Measurements from ENCODE around the gene KLK8.

The KLK8 gene

GRCh38 chr19:51030631-51031030 lies 29.2 kb upstream of the KLK8 start:
- Histone ChIP-seq H3K36me3 (ENCODE audit: insufficient read depth, low read length) (no peaks in the 10 kb centered on the region), H3K79me2 (ENCODE audit: insufficient read depth, low read length) (no peaks in the 10 kb centered on the region), H3K9me2 (ENCODE audit: low read depth, low read length) (no peaks in the 10 kb centered on the region), H3K4me2 (ENCODE audit: low read length) (no peak overlapping the region), H3K9me3 (ENCODE audit: low read length) (no peaks in the 10 kb centered on the region), H3K4me1 (ENCODE audit: insufficient read depth, low read length, severe bottlenecking) (no peaks in the 10 kb centered on the region), H3K27me3 (ENCODE audit: insufficient read depth, low read length) (no peaks in the 10 kb centered on the region; the same call in 1 of the 2 replicates), H4K20me1 (ENCODE audit: insufficient read depth, low read length) (no peaks in the 10 kb centered on the region), H3F3A (ENCODE audit: insufficient read depth, low read length) (no peaks in the 10 kb centered on the region), H3K9ac (ENCODE audit: low read length) (no peak overlapping the region), H3K27ac (ENCODE audit: low read depth, low read length, poor library complexity, severe bottlenecking) (no peak overlapping the region), H2AFZ (ENCODE audit: low read length) (no peak overlapping the region), H3K4me3 (ENCODE audit: low read depth, low read length, poor library complexity, severe bottlenecking) (no peak overlapping the region)
- TF ChIP-seq EZH2 (IDR thresholded peaks at IDR 0.05; ENCODE audit: borderline replicate concordance, low read length) (no peak), CTCF (IDR thresholded peaks at IDR 0.05; ENCODE audit: low read length) (no peak)

- no peaks in the 10 kb centered on the region for H3F3A ChIP-seq (ENCODE audit: insufficient read depth, low read length)
Observed at GRCh38 chr19:51029718-51030117, 28.3 kb upstream of the KLK8 start.

GRCh38 chr19:51027873-51028272 lies 26.5 kb upstream of the KLK8 start:
- Histone ChIP-seq H3K27ac (ENCODE audit: low read depth, low read length, poor library complexity, severe bottlenecking) (no peak overlapping the region), H3K27me3 (ENCODE audit: insufficient read depth, low read length) (no peaks in the 10 kb centered on the region; the same call in 1 of the 2 replicates), H3K9ac (ENCODE audit: low read length) (no peak overlapping the region), H3K79me2 (ENCODE audit: insufficient read depth, low read length) (no peaks in the 10 kb centered on the region), H2AFZ (ENCODE audit: low read length) (no peak overlapping the region), H3K4me3 (ENCODE audit: low read depth, low read length, poor library complexity, severe bottlenecking) (no peak overlapping the region), H3F3A (ENCODE audit: insufficient read depth, low read length) (no peaks in the 10 kb centered on the region), H3K4me2 (ENCODE audit: low read length) (no peak overlapping the region), H3K9me3 (ENCODE audit: low read length) (no peaks in the 10 kb centered on the region), H4K20me1 (ENCODE audit: insufficient read depth, low read length) (no peaks in the 10 kb centered on the region), H3K4me1 (ENCODE audit: insufficient read depth, low read length, severe bottlenecking) (no peaks in the 10 kb centered on the region), H3K9me2 (ENCODE audit: low read depth, low read length) (no peaks in the 10 kb centered on the region), H3K36me3 (ENCODE audit: insufficient read depth, low read length) (no peaks in the 10 kb centered on the region)
- TF ChIP-seq CTCF (IDR thresholded peaks at IDR 0.05; ENCODE audit: low read length) (no peak), EZH2 (IDR thresholded peaks at IDR 0.05; ENCODE audit: borderline replicate concordance, low read length) (no peak)

More at GRCh38 chr19:51029718-51030117, 28.3 kb upstream of the KLK8 start:
- H3K4me2 ChIP-seq (ENCODE audit: low read length) = no peak overlapping the region
- H3K9ac ChIP-seq (ENCODE audit: low read length) = no peak overlapping the region
- H3K36me3 ChIP-seq (ENCODE audit: insufficient read depth, low read length) = no peaks in the 10 kb centered on the region
- H3K9me3 ChIP-seq (ENCODE audit: low read length) = no peaks in the 10 kb centered on the region
- H4K20me1 ChIP-seq (ENCODE audit: insufficient read depth, low read length) = no peaks in the 10 kb centered on the region
- no peak overlapping the region for H3K4me3 ChIP-seq (ENCODE audit: low read depth, low read length, poor library complexity, severe bottlenecking)
- no peaks in the 10 kb centered on the region for H3K9me2 ChIP-seq (ENCODE audit: low read depth, low read length)
- H3K79me2 ChIP-seq (ENCODE audit: insufficient read depth, low read length) = no peaks in the 10 kb centered on the region
- H3K4me1 ChIP-seq (ENCODE audit: insufficient read depth, low read length, severe bottlenecking) = no peaks in the 10 kb centered on the region
- no peak overlapping the region for H3K27ac ChIP-seq (ENCODE audit: low read depth, low read length, poor library complexity, severe bottlenecking)
- H3K27me3 ChIP-seq (ENCODE audit: insufficient read depth, low read length) = no peaks in the 10 kb centered on the region; the same call in 1 of the 2 replicates
- no peak for TF ChIP-seq EZH2 (IDR thresholded peaks at IDR 0.05; ENCODE audit: borderline replicate concordance, low read length)
- TF ChIP-seq CTCF (IDR thresholded peaks at IDR 0.05; ENCODE audit: low read length) = no peak
- H2AFZ ChIP-seq (ENCODE audit: low read length) = no peak overlapping the region

Measured in OCI-LY1 (cell line).